HG03558 (cell line): ENCODE measurements around the gene NIPA2.

Experiments
- ATAC-seq: cut with Tn5 transposase; IDR thresholded peaks from one replicate; pipeline ENCODE4 v1.9.1; 2021; ENCODE audit warnings: moderate number of reproducible peaks; ENCODE audit not compliant: unreplicated experiment; ENCODE audit errors: extremely low read depth

The NIPA2 gene

DNA sequence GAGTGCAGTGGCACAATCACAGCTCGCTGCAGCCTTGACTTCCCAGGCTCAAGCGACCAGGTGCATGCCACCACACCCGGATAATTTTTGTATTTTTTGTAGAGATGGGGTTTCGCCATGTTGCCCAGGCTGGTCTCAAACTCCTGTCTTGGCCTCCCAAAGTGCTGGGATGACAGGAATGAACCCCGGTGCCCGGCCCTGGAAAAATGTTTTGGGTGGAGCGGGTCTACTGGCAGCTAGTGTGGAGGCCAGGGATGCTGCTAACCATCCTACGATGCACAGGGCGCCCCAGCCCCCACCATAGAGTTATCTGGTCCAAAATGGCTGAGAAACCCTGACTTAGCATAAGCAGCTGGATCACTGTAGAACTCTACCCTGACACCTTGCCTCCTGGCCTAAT is 35.4 kb downstream of the NIPA2 start:
- no peak for ATAC-seq

DNA sequence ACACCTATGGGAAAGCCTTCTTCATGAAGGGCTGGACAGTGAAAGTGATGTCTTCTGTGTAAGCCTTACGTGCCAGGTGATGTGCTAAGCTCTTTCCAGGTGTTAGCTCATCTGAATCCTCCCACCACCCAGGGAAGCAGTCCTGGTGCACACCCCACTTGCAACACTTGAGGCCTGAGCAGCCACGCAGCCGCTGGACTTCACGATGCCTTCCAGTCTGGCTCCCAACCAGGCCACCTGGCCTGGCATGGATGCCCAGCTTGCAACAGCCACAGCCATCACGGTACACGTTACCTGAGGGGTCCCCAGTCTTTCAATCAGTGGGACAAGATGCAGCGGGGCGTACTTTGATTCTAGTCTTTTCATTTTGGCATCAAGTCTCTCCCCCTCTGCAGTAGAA is 35.8 kb downstream of the NIPA2 start:
- no peak for ATAC-seq

DNA sequence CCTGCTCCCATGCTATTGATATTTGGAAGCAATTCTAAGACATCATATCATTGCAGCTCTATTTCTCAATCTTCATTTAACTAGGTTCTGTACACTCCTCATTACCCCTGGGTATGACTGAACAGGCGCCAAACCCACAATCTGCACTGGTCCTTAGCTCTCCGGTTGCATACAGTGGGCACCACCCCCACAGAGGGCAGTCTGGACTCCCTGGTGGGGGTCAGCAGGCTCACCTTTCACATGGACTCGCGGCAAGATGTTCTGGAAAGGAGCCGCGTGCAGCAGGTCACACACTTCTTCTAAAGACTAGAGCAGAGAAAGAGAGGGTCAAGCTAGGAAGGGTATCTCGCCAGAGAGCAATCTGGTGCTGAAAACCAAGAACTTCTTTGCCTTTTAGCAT is 36.5 kb downstream of the NIPA2 start:
- ATAC-seq, result no peak

DNA sequence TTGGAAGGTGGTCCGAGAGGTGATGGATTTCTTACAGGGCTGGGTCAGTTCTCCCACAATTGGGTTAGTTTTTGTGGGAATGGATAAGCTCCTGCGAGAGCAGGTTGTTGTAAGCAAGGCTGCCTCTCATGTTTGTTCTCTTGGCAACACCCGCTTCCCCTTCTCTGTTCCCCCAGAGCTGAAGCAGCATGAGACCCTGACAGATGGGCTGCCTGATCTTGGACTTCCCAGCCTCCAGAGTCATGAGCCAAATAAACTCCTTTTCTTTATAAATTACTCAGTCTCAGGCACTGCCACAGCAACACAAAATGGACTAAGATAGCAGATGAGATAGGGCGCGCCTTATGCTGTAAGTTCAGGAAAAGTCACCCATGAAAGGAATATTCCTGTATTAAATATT is 38.7 kb downstream of the NIPA2 start:
- ATAC-seq, result no peak

DNA sequence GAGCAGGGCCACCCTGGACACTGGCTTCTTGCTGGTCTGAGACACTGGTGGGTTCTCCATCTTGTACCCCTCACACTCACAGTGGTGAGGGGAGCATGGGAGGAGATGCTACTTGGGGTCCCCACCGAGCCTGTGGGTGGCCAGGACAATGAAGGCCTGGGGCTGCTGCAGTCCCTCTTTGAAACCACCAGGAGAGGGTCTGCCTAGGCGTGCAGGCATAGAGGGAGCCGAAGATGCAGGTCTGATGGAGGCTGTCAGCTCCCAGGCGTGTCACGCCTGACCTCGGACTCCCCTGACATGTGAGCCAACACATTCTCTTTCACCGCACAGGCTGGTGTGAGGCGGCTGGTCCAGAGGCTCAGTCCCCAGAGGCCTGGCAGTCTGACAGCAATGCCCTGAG is 39.1 kb downstream of the NIPA2 start:
- no peak for ATAC-seq

DNA sequence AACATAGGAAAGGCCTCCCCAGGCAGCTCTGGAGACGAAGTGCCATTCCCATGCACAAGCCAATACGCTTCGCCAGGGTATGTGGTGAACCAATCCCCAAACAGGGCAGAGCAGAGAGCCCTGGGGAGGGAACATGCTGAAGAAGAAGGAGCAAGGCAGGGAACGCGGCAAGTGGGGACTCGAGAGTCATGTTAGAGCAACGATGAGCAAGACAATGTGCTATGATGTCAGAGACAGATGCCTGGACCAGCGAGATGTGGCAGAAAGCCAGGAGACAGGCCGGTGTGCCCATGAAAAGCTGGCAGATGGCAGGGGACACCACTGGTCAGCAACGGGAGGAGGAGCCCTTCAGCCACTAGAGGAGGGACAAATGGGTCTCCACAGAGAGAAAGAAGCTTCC is 39.6 kb downstream of the NIPA2 start:
- no peak for ATAC-seq

DNA sequence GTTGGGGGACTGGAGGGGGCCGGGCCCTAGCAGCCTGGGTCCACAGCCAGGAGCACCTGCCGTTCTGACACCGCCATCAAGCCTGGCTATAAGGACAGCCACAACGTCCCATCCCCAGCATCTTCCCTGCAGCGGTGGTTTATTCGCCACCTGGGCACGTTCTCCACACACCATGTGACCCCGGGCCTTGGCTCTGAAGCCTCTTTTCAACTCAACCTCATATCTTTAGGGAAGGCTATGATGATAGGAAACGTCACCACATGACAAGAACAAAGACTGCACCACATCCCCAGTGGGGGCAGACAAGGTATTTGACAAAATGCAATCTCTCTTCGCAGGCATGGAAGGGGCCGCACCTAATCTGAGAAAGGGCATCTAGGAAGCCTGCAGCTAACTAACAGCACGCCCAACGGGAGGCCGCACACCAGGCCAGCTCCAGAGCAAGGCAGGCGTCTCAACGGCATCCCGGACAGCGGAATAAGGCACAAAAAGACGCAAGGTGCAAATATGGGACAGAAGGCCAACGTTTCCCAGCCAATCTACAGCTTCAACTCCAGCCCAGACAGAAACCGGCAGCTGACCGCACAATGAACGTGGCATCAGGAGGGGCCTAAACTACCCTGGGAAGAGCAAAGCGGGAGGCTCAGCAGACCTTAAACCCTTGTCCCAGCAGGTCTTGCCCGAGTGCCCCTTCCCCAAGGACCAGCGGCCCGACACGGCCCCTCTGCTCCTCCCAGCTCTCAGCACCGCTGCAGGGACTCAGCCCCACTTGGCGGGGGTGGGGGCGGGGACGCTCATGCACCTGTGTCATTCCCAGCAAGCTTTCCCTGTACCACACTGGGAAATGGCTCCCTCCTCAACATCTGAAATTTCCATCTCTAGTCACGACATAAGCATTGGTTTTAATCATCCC is 41.9 kb downstream of the NIPA2 start:
- no peak for ATAC-seq

DNA sequence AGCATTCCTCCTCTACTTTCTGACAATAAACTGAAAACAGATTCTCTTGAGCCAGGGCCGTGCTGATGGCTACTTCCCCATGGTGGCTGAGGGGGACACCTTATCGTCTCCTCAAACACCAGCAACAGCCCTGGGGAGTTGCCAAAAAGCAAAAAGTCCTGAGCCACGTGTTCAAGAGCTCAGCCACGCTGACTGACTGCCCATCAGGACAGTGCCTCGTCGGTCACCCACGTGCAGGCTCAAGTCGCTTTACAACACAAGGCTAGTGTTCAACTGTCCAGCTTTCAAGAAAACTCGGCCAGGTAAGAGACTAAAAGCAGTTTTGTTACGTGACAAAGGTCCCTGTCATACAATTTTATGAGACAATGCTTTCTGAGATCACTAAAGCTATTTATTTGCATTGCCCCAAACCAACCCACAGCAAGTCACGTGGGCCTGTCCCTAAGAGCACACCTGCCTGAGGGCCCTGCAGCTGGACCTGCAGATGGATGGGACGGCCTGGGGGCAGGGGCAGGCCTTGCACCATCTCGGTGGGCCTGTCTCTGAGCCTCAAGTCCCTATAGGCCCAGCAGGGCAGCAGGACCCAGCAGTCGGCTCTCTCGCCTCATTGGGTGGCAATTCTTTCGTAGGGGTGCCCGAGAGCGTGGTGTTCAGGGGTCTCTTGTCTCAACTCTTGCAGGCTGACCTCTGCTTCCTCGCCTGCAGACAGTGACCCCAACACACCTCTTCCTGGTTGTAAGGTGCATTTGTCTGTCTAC is 42.7 kb downstream of the NIPA2 start:
- no peak for ATAC-seq

DNA sequence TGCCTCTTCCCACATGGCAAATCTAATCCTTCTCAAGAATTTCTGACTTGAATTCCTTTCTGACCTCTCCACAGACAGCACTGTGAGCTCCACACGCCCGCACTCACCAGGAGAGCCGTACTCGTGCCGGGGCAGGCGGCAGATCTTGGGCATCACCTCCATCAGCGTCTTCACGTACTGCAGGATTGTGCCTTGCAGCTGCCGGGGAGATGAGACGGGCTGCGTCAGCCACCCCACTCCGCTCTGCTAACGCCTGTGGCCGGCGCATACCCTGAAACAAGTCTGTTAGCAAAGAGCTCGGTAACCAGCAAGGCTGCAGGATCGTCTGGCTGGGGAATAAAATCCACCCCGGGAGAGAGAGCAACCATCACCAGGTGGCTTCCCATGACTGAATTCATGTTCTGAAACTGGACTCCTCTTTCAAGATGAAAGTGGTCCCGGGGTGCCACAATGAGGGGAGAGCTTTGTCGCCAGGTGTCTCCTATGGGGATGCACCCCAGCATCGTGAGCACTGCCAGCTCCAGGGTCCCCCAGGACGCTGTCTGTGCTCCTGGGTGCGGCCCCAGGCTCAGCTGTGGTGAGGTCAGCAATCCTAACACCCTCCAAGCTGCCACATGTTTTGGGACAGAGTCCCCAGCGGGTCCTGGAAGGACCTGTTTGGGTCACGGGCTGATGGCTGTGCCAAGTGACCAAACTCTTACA is 43.4 kb downstream of the NIPA2 start:
- no peak for ATAC-seq

DNA sequence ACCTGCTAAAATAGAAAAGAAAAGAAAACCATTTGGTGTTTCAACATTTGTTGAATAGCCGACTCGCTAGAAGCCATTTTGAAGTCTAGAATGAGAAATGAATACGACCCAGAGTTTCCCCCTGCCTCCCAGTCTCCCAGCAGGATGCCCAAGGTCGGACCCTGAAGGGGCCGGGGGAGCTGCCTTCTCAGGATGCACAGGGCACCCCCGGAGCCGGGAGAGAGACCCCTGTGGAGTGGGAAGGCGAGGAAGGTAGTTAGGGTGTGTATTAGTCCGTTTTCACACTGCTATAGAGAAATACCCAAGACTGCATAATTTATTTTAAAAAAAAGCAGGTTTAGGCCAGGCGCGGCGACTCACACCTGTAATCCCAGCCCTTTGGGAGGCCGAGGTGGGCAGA is 44.7 kb downstream of the NIPA2 start:
- no peak for ATAC-seq

DNA sequence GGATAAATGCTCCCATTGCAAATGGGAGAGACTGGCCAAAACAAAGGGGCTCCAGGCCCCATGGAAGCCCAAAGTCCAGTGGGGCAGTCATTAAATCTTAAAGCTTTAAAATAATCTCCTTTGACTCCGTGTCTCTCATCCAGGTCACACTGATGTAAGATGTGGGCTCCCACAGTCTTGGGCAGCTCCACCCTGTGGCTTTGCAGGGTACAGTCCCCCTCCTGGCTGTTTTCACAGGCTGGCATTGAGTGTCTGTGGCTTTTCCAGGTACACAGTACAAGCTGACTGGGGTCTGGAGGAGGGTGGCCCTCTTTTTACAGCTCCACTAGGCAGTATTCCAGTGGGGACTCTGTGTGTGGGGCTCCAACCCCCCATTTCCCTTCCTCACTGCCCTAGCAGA is 45.9 kb downstream of the NIPA2 start:
- ATAC-seq, result no peak

DNA sequence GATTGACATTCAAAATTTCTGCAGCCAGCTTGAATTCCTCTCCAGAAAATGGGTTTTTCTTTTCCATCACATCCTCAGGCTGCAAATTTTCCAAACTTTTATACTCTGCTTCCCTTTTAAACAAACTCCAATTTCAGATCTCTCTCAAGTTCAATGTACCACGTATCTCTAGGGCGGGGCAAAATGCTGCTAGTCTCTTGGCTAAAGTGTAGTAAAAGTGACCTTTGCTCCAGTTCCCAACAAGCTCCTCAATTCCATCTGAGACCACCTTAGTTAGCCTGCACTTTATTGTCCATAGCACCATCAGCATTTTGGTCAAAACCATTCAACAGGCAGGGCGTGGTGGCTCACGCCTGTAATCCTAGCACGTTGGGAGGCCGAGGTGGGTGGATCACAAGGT is 46.7 kb downstream of the NIPA2 start:
- no peak for ATAC-seq

DNA sequence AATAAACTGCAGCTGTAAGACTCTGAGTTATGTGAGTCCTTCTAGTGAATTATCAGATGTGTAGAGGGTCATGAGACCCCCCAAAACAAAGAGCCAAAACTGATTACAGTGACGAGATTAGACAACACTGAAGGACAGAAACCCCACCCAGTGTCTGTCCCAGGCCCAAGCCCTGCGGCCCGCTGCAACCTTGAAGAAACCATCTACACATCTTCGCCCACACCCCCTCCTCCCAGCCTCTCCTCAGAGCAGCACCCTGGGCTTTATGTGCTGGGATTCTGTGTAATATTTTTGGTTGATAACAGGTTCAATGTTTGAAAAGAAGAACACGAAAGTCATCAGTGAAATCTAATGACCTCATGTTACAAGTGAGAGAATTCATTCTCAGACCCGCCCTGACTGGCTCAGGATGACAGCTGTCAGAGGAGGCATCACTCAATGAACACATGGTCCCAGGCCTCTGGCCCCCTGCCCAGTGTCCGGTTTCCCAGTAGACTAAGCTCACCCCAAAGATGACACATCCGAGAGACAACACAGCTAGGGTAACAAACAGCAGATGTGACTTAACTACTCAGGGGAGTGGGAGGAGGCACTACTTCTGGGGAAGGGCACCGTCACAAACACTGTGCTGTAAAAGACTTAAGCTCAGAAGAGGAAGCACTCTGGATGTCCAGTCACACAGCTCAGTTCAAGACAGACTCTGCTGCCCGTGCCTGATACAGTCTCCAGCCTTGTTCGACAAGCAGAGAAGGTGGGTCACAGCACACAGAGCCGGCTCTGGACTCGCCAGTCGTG is 48.9 kb downstream of the NIPA2 start:
- no peak for ATAC-seq

DNA sequence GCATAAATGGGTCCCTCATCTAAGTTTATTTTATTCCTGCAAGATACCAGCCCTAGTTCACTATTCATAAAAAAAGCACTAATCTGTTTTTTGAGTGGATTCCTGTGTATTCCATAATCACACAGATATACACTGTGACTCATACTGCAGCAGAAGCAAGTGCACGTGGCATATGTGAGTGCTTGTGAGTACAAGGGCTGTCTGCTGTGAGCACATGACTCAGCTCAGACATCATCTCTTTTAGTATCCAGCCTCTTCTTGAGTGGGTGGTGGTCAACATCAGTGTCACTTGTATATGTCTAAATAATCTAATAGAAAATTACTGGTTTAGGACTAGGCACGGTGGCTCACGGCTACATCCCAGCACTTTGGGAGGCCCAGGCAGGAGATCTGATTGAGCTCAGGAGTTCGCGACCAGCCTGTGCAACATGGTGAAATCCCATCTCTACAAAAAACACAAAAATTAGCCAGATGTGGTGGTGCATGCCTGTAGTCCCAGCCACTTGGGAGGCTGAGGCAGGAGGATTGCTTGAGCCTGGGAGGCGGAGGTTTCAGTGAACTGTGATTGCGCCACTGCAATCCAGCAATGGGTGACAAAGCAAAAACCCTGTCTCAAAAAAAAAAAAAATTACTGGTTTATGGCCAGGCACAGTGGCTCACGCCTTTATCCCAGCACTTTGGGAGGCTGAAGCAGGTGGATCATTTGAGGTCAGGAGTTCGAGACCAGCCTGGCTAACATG is 49.8 kb downstream of the NIPA2 start:
- ATAC-seq, result no peak

DNA sequence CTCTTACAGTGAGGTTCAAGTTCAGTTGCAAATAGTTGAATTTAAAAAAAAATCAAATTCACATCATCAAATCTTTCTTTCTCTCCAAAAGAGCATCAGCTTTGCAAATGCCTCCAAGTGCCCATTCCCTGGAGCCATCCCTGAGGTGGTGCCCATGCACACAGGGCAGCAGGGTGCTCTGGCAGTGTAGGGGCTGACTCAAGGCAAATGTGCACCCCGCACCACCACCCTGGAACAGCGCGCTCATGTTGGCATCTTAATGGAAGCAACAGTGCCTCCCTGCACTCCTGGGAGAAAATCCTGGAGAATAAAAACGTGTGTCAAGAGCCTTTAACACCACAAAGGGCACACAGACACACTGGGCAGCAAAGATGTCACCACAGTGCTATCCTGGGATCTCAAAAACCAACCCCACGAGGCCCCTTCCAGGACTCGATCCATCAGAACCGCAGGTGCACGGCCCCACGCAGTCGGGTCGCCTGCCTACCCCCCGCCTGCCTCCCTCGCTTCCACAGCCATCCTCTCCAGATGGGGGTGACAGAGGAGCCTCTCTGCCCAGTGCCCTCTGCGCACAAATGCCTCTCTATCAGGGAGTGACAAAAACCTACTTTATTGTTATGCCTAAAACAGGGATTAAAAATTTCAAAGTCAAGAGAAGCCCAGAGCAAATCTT is 50.8 kb downstream of the NIPA2 start:
- no peak for ATAC-seq

DNA sequence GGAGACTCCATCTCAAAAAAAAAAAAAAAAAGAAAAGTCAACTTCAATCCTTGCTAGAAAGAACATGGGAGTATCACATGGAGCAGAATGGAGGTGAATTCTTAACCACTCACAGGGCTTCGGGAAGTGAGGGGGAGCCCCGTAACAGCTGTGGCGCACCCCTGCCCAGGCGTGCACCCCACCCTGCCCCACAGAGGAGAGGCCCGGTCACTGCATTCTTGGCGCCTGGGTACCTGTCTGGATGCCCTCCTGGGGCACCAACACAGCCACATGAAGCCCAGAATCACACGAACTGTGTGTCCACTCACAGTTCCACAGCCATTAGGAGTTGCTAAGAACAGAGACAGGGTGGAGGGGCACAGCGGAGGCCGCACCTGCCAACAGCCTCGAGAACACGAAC is 51.8 kb downstream of the NIPA2 start:
- no peak for ATAC-seq

DNA sequence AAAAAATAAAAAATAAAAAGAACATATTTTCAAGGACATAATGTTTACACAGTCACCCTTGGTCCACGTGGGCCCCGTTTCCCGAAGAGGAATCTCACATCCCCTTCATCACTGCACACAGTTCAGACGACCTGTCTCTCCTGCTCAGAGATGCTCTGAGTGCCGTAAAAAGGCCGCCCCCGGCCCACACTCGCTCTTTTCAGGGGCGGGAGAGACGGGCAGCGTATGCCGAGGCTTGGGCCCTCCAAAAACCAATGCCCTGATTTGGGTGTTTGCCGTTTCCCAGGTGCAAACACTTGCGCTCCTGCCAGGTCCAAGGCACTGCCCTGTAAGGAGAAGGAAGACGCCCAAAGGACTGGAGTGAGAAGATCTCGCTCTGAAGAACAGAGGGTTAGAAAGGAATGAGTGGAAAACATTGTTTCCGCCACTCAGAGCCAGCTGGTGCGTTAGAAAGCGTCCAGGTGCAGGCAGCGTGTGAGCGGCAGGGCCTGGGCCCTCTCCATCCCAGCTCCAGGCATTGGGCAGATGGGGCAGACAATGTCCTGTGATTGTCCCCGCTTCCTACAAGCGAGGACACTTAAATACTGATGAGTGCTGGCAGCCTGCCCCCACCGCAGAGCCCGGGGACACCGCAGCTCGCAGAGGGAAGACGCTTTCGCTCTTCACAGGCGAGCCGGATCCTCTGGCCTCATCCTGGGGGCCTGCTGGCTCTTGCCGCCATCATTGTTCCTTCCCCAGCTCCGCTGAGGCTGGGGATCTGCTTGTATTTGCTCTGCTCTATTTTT is 53.2 kb downstream of the NIPA2 start:
- ATAC-seq, result no peak

DNA sequence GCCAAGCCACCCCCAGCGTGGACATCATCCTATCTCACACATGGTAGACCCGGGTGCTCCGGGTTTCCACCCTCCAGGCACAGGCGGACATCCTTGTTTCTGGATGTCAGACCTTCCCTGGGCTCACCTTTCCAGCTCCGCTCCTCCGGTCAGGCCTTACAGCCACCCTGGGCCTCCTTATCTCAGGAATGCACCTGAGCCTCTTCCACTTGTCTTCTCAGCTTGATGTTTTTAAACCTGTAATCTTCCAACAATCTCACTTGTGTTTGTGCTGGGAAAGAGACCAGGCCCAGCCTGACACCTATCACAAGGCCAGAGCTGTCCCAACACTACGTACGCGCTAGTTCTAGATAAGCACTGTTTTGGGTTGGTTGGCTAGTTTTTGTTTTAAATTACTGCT is 53.9 kb downstream of the NIPA2 start:
- ATAC-seq, result no peak
